Measurements from ENCODE around the gene PEG3.

- TF ChIP-seq CTCF (IDR thresholded peaks at IDR 0.05 in 8 of 11, conservative IDR thresholded peaks at IDR 0.05 in 3 of 11) (no peak), POLR2A (IDR thresholded peaks at IDR 0.05) (no peak), POLR2AphosphoS5 (IDR thresholded peaks at IDR 0.05) (no peak)
Observed at GRCh38 chr19:56884441-56884840, 43.9 kb upstream of the PEG3 start.
